ENCODE data around the gene ATP2A3. TPM values are rescaled to one million over a fixed set of nuclear protein-coding genes. Genes with fewer than 3 reads are reported as not detected.

Gene ATP2A3
- total RNA-seq, 1 donor from 2014 or later, result 44.4 TPM

DNA sequence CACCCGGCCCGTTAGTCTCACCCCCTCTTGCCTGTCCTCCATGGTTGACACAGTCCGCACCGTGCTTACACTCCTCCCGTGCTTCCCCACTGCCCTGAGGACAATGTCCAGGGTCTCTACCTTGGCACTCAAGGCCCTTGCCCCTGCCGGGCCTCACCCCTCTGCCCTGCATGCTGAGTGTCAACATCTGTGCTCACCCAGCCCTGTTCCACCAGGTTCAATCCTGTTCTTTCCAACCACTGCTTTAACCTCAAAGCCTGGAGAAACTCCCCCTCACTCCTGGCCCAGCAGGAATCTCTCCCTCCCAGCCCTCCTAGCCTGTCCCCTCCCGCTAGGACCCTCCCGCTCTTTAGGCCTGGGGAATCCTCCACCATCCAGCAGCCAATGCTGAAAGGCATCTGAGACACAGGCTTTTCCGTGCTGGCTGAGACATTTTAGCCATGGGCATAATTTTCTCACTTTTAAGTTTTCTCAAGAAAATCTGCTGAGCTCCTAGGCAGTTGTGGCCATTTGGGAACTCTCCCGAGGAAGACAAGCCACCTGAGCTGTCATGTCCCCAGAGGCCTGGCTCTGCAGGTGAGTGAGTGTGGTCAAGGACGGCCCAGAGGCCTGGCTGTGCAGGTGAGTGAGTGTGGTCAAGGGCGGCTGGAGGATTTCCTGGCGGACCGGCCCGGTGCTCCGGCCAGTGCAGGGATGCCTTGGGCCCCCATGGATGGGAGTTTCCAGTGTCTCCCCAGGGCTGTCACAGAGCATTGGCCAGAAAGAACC is 37.2 kb downstream of the ATP2A3 start:
- Histone ChIP-seq H3K4me1 (no peaks in the 10 kb centered on the region), H3K27ac (no peak overlapping the region), H3K36me3 (no peaks in the 10 kb centered on the region), H3K27me3 (no peaks in the 10 kb centered on the region), H3K4me3 (no peak overlapping the region), H3K9me3 (no peaks in the 10 kb centered on the region)
- intact Hi-C loops (cut with DNase I), result no loop called here
- DNase-seq (no peak), ATAC-seq (no peak)
- no peak for TF ChIP-seq CTCF (IDR thresholded peaks at IDR 0.05)

DNA sequence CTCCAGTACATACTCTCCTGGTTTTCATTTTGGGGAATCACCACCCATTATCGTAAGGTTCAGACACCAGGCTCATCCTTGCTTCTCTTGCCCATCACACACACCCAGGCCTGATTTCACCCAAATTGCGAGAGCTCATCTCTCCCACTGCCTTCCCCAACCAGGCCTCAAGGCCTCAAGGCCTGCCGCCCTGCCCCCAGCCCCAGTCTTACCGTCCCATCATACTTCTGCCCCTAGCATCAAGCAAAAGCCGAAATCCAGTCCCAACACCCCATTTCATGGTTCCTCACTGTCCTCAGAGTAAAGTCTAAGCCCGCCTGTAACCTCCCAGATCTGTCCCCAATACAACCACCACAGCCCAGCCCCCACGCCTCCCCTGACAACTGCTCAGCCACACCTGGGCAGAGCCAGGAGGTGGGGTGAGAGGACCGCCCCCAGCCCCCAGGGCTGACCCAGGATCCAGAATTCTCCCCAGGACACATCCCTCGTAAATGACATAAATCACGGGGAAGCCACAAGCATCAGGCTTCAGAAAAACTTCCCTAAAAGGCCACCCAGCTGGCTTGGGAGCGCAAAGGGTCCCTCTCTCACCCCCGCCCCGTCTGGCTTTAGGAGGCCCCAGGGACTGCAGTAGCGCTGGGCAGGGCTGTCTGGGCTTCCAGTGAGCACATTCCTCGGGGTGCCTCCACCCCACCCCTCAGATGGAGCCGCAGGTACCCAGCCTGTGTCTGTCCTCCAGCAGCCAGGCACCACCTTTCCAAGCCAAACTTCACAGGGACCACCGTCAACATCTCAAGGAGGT is 38.4 kb downstream of the ATP2A3 start:
- no peak for DNase-seq
- Histone ChIP-seq H3K9me3 (no peaks in the 10 kb centered on the region), H3K4me1 (no peaks in the 10 kb centered on the region), H3K36me3 (no peaks in the 10 kb centered on the region), H3K4me3 (no peak overlapping the region), H3K27me3 (no peaks in the 10 kb centered on the region), H3K27ac (no peak overlapping the region)
- TF ChIP-seq CTCF (IDR thresholded peaks at IDR 0.05), result no peak
- intact Hi-C loops (cut with DNase I), result no loop called here
- no peak for ATAC-seq

DNA sequence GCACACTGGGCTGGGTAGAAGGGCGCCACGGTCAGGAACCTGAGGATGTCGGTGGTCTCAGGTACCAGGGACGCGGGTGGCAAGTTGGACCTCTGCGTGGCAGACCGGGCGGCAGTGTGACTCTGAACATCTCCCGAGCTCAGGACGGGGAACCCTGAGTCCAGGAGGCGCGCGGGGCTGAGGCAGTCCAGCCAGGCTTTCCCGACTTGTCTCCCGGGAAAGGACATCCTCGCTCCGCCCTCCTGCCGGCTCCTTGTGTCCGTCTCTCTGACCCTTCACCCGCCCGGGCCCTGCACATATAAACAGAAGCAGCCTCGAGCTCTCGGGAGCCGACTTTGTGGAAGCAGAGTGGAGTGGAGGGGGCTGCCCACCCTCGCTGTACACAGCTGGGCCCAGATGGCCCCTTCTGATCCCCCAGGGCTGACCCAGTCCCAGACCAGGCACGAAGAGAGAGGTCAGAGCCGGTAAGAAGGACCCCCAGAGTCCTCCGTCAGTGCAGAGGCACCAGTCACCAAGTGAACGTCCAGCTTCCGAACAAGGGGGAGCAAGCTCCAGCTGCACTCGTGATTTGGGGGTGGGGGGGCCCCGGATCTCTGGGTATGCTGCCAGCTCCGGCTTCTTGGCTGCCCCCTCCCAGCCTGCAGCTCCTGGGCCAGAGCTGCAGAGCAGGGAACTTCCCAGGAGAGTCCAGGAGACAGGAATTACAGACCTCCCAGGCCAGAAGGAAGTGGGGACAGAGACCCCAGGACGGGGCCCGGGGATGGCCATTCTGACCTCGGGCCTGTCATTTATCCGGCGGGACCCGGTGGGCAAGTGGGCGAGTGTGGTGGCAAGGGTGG is 39.5 kb downstream of the ATP2A3 start:
- DNase-seq (no peak), ATAC-seq (no peak)
- Histone ChIP-seq H3K27me3 (no peaks in the 10 kb centered on the region), H3K4me3 (no peak overlapping the region), H3K4me1 (no peaks in the 10 kb centered on the region), H3K36me3 (no peaks in the 10 kb centered on the region), H3K9me3 (no peaks in the 10 kb centered on the region), H3K27ac (no peak overlapping the region)
- TF ChIP-seq CTCF (IDR thresholded peaks at IDR 0.05), result no peak
- intact Hi-C loops (cut with DNase I), result no loop called here

DNA sequence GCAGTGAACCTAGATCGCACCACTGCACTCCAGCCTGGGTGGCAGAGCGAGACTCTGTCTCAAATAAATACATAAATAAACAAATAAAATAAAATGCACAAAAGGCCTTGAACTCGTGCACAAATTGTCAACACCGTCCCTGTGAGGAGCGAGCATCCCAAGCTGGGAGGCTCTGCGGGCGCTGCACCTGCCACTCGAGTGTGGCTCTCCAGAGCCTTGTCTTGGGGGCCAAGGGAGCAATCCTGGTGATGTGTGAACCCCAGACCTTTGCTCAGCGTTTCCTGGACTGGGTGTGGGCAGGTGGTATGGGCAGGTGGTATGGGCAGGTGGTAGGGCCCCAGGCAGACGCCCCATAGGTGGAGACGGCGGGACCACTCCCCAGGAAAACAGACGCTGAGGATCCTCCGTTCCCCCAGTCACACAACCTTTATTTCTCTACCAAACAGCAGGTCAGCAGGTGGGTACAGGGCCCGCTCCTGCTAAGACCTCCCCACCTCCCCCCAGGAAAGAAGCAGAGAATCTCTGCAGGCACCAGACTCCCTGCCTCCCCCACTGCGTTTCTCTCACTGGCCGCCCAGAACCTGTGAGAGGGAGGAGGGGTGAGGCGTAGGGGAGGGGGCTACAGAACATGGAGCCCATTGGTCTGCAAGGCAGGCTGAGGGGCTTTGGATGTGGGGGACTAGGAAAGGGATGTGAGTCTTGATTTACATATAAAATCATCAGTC is 40.6 kb downstream of the ATP2A3 start:
- Histone ChIP-seq H3K27ac (no peak overlapping the region), H3K4me1 (no peaks in the 10 kb centered on the region), H3K4me3 (no peak overlapping the region), H3K36me3 (no peaks in the 10 kb centered on the region), H3K9me3 (no peaks in the 10 kb centered on the region), H3K27me3 (no peaks in the 10 kb centered on the region)
- no peak for TF ChIP-seq CTCF (IDR thresholded peaks at IDR 0.05)
- DNase-seq (no peak), ATAC-seq (no peak)
- intact Hi-C loops (cut with DNase I), result no loop called here

DNA sequence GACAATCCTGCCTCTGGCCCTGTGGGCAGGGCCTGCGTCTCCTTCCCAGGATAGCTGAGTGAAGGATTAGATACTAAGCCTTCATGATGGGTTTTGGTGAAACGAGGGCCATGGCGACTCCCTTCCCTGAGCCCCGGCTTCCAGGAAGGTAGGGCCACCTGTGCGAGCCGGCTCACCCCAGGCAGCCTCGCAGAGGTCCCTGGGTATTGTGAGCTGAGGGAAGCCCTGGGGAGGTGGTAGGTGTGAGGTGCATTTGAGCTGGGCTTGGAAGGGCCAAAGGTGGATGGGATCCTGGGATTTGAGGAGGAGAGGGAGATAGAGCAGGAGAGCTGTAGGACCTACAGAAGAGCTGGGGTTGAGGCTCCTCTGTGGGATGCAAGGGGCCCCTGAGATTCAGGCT is 41.5 kb downstream of the ATP2A3 start:
- TF ChIP-seq CTCF (IDR thresholded peaks at IDR 0.05), result no peak

More for the DNA sequence above, 41.5 kb downstream of the ATP2A3 start:
- DNase-seq (no peak), ATAC-seq (no peak)
- Histone ChIP-seq H3K4me3 (no peak overlapping the region), H3K27me3 (no peaks in the 10 kb centered on the region), H3K36me3 (no peaks in the 10 kb centered on the region), H3K9me3 (no peaks in the 10 kb centered on the region), H3K4me1 (no peaks in the 10 kb centered on the region), H3K27ac (no peak overlapping the region)
- intact Hi-C loops (cut with DNase I), result no loop called here
